OCI-LY1 (cell line): Measurements from ENCODE around the gene BCAN.

Source experiments
- CTCF ChIP-seq: fragments of 200-600 bp; sonication (generic), shearing (Covaris generic); IDR thresholded peaks from 2 replicates; pipeline ENCODE4 v1.5.1; 2017; ENCODE audit warnings: mild to moderate bottlenecking, antibody characterized with exemption, low read length, moderate library complexity, mixed read lengths
- EZH2 ChIP-seq: fragments of 200-600 bp; sonication (generic), shearing (Covaris generic); IDR thresholded peaks from 2 replicates; pipeline ENCODE4 v1.8.0; 2017; ENCODE audit warnings: borderline replicate concordance, mixed run types, mild to moderate bottlenecking, antibody characterized with exemption, low read length, moderate library complexity, mixed read lengths

GRCh38 chr1:156694690-156694962 lies 52.7 kb downstream of the BCAN start:
- TF ChIP-seq CTCF, result no peak
- no peak for TF ChIP-seq EZH2
